HG03025 (cell line): ENCODE measurements around the gene SCN7A.
"Not testable (repeated sequence)": the region's sequence is repeated elsewhere in the genome, so short reads cannot be mapped to it uniquely, and the experiment has no call there.

ENCODE experiments used
- ATAC-seq: cut with Tn5 transposase; IDR thresholded peaks from one replicate; pipeline ENCODE4 v1.9.1; 2021; ENCODE audit warnings: mild to moderate bottlenecking, moderate library complexity; ENCODE audit not compliant: unreplicated experiment, low FRiP score

Gene SCN7A

GRCh38 chr2:166361351-166362153 is 132.5 kb downstream of the SCN7A start:
- no peak for ATAC-seq

GRCh38 chr2:166360906-166361305 is 133.1 kb downstream of the SCN7A start:
- no peak for ATAC-seq

DNA sequence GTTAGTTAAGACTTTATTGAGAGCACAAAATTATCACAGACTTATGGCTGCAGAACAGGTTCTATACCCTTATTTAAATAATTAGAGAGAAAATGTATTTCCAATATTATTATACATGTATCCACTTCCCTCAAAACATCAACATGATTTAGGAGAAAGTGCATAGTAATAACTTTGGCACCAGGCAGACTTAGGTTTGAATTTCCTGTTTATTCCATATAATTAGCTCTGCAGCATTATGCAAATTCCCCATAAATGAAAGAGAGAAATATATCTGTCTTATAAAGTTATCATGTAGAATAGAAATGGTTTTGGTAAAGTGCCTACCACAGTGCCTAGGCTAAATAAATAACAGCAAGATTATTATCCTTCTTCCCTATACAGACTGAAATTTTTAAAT is 133.6 kb downstream of the SCN7A start:
- ATAC-seq = no peak

DNA sequence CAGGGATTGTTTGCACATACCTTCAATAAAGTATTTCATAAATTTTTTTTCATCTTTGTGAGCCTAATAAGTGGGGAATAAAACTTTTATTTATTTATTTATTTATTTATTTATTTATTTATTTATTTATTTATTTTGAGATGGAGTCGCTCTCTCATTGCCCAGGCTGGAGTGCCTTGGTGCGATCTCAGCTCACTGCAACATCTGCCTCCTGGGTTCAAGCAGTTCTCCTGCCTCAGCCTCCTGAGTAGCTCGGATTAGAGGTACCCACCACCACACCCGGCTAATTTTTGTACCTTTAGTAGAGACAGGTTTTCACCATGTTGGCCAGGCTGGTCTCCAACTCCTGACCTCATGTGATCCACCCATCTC is 136.1 kb downstream of the SCN7A start:
- not testable (repeated sequence) for ATAC-seq

DNA sequence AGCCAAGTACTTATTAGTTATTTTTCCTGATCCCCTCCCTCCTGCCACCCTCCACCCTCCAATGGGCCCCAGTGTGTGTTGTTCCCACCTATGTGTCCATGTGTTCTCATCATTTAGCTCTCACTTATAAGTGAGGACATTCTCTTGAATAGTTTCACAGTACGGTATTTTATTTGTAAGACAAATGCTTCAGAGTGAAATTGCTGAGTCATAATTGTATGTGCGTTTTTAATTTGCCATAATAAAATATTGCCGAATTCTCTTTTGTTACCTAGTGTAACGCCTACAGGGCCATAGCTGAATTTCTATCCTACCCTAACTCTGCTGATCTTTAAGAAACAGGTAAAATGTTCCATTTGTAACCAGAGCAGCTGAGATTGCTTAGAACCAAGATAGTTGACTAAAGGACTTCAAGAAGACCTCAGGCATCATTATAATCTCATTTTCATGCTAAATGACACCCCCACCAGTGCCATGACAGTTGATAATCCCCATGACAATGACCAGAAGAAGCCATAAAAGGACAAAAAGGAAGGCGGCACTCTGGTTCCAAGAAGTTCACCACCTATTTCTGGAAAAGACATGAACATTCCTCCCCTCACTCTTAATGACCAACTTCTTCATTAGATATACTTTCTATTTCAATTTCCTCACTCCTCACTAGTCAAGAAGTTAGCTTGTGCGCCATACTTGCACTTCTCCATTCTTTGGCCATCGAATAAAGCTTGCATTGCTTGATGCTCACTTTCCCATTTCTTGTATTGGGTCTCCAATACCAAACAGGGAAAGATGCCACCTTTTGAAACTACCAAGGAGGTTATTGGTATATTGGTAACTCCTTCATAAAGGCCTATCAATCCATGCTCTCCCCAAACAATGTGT is 136.7 kb downstream of the SCN7A start:
- ATAC-seq = no peak
